Effector CD8-positive, alpha-beta T cell (primary cell): ENCODE data around the gene ENDOU.
A peak's percentile ranks its signal among the peaks of the same experiment; 100 is the strongest.

ENCODE experiments used
- DNase-seq: peaks from one replicate; lab custom pipeline; 2025; lab: John Stamatoyannopoulos, UW

Gene ENDOU

DNA sequence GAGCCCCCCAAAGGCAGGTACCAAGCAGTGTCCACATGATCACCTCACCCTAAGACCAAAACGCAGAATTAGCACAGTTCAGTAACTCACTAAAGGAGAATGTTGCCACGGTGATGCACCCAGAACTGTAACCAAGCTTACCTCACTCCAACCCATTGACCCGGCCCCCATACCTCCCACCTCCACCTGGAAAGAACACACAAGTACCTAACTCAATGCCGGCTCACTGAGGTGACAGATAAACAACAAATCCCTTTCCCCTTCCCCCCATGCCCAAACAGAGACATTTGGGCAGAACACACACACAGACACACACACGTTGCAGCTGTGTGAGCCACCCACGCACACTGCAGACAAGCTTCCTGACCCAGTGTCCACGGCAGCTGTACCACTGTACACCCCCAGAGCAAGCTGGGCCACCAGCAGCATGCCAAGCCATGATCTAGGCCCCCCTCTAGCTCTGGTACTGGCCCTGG lies 32.1 kb upstream of the ENDOU start:
- no peak for DNase-seq

DNA sequence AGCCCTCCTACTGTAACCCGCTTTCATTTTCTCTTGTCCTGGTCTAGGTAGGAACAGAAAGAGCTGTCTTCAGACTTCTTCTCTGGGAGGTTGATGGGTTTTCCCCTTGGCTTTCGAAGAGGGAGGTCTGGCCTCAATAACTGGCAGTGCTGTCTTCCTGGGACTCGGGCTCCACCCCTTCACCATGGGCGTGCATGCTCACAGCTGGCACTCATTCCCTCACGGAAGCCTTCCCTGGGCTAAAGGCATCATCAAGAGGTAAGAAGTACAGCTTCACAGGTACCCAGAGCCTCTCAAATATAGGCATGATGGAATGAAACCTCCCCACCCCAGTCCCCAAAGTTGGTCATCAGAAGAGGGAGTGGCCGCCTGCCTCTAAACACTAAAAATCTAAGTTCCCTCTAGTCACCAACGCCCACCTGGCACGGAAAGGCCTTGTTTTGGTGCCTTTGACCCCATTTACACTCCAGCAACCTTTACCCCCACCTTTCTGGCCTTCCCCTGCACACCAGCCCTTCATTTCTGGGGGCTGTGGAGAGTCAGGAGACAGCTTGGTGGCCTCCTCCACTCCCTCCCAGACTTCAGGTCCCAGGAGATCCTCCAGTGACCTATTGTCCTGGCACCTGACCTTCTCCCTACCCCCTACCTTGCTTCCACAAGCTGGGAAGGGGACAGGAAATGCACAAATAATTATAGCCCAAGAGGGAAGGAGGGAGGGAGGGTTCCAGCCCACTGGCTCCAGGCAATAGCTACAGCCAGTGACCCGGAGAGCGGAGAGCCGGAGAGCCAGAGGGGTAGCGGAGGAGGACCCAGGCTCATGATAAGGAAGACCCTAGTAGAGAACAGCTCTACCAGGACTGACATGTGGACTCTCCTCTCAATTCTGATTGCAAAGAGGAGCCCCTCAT lies 30.6 kb upstream of the ENDOU start:
- DNase-seq = no peak

DNA sequence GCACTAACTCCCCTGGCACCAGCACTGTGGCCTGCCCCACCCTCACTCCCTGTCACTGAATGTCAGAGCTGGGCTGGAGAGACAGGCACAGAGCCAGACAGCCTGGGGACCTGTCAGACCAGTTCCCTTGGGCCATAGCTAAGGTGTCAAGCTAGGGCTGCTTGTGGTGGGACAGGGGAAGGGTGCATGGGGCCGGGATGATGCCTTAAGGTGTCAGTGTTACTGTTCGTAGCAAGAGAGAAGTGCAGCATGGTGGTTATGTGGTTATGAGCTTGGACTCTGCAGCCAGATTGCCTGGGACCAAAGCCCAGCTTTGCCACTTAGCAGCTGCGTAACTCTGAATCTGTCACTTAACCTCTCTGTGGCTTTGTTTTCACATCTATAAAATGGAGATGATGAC lies 29.6 kb upstream of the ENDOU start:
- no peak for DNase-seq

DNA sequence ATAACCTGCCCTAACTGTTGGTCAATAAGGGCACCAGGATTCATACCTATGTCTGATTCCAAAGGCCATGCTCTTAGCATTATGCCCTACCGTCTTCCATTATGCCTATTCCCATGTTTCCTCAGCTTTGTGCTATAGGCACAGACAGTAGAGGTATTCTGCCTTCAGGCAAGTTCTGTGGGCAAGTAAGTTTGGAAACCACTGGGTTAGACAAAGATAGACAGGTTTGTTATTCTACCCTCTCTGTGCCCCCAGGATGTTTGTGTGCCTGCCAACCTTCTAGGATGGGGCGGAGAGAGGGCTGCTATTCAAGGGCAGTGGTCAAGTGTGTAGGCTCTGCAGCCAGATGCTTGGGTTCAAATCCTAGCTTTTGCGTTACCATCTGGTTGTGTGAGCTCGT lies 28.8 kb upstream of the ENDOU start:
- DNase-seq = no peak

DNA sequence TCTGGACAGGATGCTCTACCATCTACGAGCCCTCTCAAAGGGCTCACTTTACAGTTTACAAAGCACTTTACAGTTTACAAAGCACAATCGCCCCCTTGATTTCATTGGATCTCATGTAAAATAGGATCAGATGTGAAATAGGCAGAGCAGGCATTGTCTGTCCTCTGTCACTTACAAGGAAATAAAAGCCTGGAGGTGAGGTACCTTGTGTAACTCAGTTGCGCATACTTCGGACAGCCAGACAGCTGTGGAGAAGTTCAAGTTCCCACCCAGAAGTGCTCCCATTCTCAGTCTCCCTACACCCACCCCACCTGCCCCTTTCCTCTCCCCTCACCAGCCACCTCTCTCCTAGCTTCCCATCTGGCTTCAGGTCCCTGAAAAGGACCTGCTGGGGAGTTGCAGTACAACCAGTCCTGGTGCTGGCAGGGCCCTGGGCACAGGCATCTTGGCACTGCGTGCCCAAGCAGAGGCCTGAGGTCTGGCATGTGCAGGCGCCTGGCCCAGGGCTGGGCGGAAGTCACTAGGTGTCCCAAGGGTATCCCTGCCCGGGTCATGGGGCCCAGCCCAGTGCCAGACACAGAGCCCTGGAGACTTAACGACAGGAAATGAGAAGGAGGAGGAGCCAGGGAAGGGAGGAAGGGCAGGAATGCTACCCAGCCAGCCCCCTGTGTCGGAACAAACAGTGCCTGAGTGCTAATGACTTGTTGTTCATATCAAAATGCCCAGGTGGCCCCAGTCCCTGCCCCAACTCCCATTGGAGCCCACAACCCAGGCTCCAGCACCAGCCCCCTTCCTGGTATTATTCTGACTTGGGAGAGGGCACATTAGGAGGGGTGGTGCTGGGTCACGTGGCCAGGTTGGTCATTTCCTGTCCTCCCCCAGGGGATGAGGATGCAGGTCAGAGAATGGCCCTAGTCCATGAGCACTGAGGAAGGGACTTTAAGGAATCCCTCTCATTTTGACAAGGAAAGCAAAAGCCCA lies 28.0 kb upstream of the ENDOU start:
- DNase-seq = no peak

DNA sequence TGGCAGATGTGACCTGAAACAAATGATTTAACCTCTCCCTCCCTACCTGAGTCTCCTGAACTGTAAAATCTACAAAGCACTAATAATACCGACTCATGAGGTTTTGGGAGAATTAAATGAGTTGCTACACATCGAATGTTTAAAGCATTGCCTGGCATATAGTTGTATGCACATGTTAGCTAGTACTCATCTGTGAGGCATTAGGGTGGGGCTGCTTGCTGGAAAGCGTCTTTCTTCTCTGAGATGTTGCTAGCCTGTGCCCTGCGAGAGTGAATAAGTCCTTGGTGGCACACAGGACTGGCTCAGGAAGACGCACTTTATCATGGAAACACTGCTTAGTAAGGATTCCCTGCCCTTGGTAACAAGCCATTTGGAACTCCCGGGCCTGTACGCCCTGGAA lies 27.3 kb upstream of the ENDOU start:
- no peak for DNase-seq

DNA sequence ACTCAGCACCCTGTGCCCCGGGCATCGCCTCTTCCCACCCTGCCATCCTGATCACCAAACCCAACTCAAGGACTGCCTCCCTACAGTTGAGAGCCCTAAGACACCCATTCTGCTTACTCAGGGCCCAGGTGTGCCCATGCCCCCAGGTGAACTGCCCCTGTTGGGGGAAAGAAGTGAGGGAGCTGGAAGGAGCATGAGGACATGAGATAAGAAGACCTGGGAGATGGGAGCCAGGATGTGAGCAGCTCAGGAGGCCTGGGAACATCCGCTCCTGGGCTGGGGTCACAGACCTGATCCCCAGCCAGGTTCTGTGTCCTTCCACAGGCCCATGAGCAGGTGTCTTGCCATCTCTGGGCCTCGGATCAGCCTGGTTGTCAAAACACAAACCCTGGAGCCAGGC lies 26.8 kb upstream of the ENDOU start:
- no peak for DNase-seq

DNA sequence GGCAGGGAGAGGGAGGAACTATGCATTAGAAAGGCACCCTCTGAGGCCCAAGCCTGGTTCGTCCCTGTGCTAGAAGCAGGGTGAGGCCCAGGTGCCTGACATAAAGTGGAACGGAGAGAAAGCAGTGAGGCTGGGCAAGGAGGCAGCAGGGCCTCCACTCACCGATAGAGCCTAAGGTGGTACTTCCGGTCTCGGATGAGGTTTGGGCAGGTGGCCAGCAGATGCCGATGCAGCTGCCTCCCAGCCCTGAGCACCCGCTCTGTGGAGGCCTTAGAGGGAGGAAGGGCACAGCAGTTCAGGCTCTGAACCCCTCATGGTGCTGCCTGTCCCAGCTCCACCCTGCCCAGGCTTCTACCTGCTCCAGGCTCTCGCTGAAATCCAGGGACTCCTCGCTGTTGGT lies 26.3 kb upstream of the ENDOU start:
- DNase-seq = no peak

DNA sequence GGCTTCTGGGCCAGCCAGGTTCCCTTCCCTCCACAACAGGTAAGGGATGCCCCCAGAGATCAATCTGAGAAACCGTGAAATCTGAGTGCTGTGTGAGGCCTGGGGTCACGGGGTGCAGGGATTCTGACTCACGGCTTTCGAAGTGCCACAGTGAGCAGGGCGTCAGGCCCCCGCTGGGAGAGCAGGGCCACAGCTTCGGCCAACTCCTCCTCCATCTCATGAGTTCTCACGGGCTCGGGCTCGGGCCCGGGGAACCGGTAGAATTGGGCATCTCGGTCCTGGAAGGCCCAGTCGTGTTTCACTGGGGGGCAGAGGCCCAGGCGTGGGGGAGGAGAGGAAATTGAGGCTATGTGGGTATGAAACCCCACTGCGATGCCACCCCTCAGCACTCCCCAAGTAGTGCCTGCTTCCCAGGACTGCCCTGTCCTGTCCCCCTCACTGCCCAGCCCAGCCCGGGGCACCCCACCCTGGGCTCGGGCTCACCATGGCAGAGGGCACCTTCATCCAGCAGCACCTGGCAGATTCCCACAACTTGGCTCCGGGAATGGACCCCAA lies 25.7 kb upstream of the ENDOU start:
- no peak for DNase-seq

DNA sequence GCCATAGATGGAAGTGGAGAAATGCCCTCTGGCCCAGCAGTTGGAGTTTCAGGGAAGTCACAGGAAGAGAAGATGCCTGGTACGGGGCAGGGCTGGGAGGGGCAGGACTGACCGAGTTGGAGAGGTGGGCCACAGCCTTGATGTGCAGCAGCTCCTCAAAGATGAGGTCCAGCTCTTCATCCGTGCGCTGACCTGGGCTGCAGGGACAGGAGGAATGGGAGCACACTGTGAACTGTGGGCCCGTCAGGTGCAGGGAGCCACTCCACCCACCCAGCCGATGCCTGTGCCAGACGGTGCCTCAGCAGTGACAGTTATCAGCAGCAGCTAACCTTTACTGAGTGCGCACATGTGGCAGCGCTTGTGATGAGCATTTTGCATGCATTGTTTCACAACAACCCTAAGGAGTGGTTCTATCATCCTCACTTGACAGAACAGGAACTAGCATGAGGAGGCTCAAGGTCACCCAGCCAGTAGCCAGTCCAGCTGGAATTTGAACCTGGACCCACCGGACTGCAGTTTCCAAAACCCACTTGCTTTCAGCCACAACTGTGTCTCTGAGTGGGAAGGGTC lies 25.0 kb upstream of the ENDOU start:
- DNase-seq = no peak

DNA sequence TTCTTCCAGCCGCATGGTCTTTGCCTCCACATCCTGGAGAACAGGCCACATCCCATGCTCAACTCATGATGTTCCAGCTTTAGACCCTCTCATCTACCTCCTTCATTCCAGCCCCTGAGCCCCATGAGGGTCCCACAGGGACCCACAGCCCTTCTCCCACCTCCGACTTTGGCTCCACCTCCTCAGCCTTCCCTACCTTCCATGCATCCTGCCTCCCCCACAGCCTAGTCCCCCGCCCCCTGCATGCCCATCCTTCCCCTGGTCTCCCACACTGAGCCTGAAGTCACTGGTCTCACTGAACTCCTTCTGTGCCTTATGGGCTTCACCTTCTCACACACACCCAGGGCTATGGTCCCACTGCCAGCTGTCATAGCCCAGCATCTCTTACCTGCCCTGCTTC lies 23.6 kb upstream of the ENDOU start:
- DNase-seq = no peak

DNA sequence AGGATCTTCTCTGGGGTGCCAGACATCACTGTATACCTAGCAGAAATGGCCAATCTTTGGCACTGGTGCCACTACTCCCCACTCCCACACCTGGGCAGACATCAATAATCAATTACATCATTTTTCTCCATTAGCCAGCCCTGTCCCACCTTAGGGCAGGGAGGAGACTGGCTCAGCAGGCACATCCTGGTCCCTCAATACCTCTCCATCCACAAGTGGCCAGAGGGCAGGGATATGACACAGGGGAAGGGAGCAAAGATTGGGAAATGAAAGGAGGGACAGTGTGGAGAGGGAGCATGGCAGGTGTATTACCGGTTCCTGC lies 23.2 kb upstream of the ENDOU start:
- no peak for DNase-seq

DNA sequence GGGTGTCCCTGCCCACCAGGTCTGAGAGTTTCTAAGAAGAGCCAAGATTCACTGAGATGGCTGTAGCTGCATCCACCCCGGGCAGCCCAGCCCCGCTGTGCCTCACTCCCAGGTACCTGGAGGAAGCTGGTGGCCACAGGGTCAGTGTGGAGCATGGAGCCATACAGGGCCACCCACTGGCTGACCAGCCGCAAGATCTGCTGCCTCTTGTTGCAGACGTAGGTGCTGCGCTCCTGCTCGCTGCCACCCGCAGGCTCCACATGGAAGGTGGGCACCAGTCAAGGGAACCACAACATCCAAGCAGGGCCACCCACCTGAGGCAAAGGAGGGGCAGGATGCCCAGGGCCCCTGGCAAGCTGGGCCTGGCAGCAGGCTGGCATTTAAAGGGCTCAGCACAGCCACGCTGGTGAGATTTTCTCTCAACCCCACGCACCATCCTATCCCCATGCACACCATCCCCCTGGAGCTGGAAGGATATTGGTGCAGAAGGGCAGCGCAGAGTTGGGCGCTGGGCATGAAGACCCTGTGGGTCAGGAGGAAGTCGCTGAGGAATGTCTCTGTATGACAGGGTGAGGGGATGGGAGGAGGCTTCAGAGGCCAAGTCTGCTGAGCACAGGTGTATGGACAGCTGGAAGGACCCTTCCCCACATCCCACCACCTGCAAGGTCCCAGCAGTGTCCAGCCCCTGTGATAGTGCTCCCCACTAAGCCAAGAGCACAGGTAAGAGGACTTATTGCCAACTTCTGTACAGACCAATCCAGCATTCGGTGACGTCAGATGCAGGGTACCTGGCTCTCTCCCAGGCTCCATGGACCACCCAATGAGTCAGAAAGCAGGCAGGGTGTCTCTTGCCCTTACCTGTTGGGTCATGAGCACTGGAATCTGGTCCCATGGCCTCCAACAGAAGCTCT lies 22.6 kb upstream of the ENDOU start:
- DNase-seq = no peak

DNA sequence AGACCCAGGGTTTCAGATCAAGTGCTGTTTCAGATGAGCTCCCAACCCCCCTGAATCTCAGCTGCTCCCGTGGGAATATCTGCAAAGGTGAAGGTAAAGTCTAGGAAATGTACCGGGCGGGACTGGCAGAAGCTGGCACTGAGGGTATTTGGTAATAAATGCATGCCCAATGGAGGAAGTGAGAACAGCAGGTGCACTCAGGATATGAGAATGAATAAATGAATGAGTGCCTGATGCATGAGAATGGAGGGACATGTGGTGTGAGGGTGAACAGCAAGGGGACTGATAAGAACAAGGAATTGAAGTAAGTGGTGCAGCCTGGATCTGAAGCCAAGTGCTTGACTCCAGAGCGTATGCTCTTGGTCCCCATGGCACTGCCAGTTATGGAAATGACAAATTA lies 21.8 kb upstream of the ENDOU start:
- DNase-seq = no peak

DNA sequence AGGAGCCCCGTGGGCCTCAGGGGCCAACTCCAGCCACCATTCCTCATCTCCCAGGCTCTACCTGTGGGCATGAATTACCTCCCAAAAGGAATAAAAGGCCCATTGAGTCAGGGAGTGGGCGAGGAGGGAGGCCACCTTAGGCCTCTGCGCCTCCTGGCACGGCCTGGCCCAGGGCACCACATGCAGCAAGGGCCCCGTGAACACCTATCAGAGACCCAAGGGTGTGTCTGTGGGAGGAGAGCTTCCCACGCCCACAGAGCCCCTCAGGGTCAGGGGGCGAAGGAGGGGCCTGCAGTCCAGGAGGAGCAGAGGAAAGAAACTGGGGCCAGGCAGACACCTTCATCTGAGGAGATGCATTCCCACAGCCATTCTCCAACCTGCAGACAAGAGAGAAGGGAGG lies 21.2 kb upstream of the ENDOU start:
- DNase-seq = no peak

DNA sequence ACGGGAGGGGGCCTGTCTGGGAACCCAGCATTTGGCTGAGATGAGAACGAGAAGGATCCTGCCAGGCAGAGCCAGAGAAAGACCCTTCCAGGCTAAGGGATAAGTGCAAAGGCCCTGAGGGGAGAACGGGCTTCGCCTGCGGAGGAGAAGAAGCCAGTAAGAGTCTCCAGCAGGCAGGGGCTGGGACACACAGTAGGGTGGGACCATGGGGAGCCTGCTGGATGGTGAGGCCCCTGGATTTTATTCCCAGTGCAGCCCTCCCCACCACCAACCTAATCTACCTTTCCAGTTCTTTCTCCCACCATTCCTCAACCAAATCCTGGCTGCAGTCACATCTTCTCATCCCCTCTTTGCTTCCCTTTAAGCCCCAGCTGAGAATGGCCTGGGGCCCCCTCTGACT lies 20.8 kb upstream of the ENDOU start:
- no peak for DNase-seq

DNA sequence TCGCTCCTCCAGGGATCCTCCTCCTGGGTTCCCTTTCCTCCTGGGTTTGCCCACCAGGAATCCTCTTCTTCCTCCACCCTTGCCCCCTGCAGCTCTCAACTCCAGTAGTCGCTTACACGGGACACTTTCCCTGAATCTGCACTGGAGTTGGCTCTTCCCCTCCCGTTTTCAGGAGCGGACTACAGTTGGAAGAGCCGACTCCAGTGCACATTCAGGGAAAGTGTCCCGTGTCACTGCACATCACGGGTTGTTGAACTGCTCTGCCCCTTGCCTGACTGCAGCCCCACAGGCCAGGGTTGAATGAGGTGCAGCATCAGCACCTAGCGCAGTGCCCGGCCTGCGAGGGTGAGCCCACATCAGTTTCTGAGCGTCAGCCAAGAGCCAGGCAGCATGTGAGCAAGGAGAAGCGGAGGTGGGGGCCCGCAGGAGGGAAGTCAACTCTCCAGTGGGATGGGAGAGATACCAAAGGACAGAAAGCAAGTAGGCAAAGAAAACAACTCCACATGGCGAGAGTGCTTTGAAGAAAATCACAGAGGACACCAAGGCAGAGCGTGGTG lies 20.3 kb upstream of the ENDOU start:
- DNase-seq = no peak

DNA sequence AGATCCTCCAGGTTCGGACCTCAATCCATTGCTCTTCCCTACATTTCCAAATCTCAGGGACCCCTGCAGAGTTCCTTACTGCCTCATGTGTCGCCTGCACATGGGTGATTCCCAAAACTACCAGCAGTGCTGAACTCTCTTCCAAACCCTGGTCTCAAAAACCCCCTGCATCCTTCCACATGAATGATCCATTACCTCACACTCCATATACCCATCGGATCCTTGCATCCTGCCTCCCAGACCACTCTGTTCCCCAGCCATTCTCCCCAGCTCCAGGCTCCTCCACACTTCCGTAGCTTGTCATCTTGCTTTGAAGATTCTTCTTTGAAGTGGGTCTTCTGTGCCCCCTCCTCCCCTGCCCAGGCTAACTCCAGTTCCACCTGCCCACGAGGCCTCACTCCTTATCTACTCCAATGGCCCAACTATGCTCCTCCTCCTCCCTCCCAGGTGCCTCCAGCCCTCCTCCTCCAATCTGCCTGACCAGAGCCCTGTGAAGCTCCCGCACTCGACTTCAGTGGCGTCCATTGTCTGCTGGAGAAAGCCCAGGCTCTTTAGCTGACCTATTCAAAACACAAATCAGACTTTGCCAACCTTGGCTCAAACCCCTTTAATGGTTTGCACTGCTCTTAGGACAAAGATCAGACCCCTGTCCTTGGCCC lies 19.6 kb upstream of the ENDOU start:
- no peak for DNase-seq

DNA sequence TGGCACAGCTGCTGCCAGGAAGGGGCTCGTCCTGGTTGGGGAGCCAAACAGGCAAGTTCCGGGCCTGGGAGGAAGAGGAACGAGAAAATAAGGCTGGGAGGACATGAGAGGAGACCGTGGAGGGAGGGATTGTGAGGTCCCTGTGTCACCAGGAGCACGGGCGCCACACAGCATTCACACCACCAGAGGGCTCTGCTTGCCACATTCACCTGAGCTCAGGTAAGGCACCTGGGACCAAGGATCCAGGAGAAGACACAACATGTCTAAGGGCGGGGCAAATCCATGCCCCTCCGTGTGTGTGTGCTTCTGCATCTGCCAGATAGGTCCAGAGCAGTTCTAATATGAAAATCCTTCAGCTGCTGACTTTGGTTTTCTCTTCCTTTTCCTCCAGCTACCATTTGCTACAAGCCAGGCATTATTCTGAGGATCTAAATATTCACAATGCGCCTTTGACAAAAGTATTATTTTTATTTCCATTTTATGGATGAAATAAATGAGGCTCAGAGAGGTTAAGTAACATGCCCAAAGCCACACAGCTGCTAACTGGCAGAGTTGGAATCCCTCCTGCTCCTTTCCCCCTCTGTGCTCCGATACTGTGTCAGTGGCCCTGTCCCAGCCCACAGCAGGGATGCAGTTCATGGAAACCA lies 18.8 kb upstream of the ENDOU start:
- DNase-seq = peak; percentile 32
